COR-L47 (cell line): ENCODE measurements around the gene SH3BGRL.

Source experiments
- DNase-seq: peaks from one replicate; lab custom pipeline; 2025; lab: John Stamatoyannopoulos, UW

Gene SH3BGRL

GRCh38 chrX:81201671-81202455 lies at the start of gene SH3BGRL, which contains the start of gene HMGN5:
SH3BGRL (plus strand) TSS chrX:81202102; CDS start chrX:81202201, 99 bp downstream.
HMGN5 (minus strand) TSS chrX:81201913; CDS start chrX:81121549, 80,364 bp downstream.
- peak; percentile 1 for DNase-seq

- no peak for DNase-seq
Observed at GRCh38 chrX:81168391-81168790, 33.5 kb upstream of the SH3BGRL start.

GRCh38 chrX:81174286-81174685 lies 27.6 kb upstream of the SH3BGRL start:
- DNase-seq = no peak

- no peak for DNase-seq
Observed at GRCh38 chrX:81195259-81195658, 6.6 kb upstream of the SH3BGRL start.

- peak; percentile 4 for DNase-seq
Observed at GRCh38 chrX:81195712-81196111, 6.2 kb upstream of the SH3BGRL start.

- DNase-seq = no peak
Observed at GRCh38 chrX:81201071-81201470, 831 bp upstream of the SH3BGRL start.

- no peak for DNase-seq
Observed at GRCh38 chrX:81202456-81202819, 536 bp downstream of the SH3BGRL start.

GRCh38 chrX:81202943-81203342 lies 1.0 kb downstream of the SH3BGRL start:
- no peak for DNase-seq

- DNase-seq = no peak
Observed at GRCh38 chrX:81205551-81205950, 3.6 kb downstream of the SH3BGRL start.

GRCh38 chrX:81206476-81206875 lies 4.6 kb downstream of the SH3BGRL start:
- no peak for DNase-seq

- DNase-seq = no peak
Observed at GRCh38 chrX:81208916-81209315, 7.0 kb downstream of the SH3BGRL start.

- no peak for DNase-seq
Observed at GRCh38 chrX:81215685-81216084, 13.8 kb downstream of the SH3BGRL start.

- no peak for DNase-seq
Observed at GRCh38 chrX:81229229-81229628, 27.3 kb downstream of the SH3BGRL start.

GRCh38 chrX:81229901-81230300 lies 28.0 kb downstream of the SH3BGRL start:
- DNase-seq = no peak

GRCh38 chrX:81231476-81231875 lies 29.6 kb downstream of the SH3BGRL start:
- DNase-seq = no peak

GRCh38 chrX:81232218-81232617 lies 30.3 kb downstream of the SH3BGRL start:
- no peak for DNase-seq

GRCh38 chrX:81237516-81237915 lies 35.6 kb downstream of the SH3BGRL start:
- no peak for DNase-seq

- no peak for DNase-seq
Observed at GRCh38 chrX:81238166-81238565, 36.3 kb downstream of the SH3BGRL start.

GRCh38 chrX:81240701-81241331 lies 38.9 kb downstream of the SH3BGRL start:
- DNase-seq = no peak

- no peak for DNase-seq
Observed at GRCh38 chrX:81241753-81242152, 39.9 kb downstream of the SH3BGRL start.

GRCh38 chrX:81255876-81256275 lies 54.0 kb downstream of the SH3BGRL start:
- DNase-seq = no peak

- no peak for DNase-seq
Observed at GRCh38 chrX:81257817-81258216, 55.9 kb downstream of the SH3BGRL start.

- DNase-seq = no peak
Observed at GRCh38 chrX:81259020-81259713, 57.3 kb downstream of the SH3BGRL start.
